UCSD-AML1 (cell line): ENCODE results near the gene OR56A1.
"Not testable (repeated sequence)": the region's sequence is repeated elsewhere in the genome, so short reads cannot be mapped to it uniquely, and the experiment has no call there.

ENCODE experiments used
- DNase-seq: peaks from one replicate; lab custom pipeline; 2025; ENCODE audit not compliant: unreplicated experiment; lab: John Stamatoyannopoulos, UW

Gene OR56A1

GRCh38 chr11:6030708-6031405 lies at the start of gene OR56A1:
OR56A1 (minus strand) TSS chr11:6030758; CDS start chr11:6027692, 3,066 bp downstream.
- DNase-seq, result no peak

- no peak for DNase-seq
Observed at GRCh38 chr11:6079463-6079862, 48.9 kb upstream of the OR56A1 start.

- DNase-seq, result no peak
Observed at GRCh38 chr11:6077723-6078122, 47.2 kb upstream of the OR56A1 start.

- not testable (repeated sequence) for DNase-seq
Observed at GRCh38 chr11:6076443-6076842, 45.9 kb upstream of the OR56A1 start.

- no peak for DNase-seq
Observed at GRCh38 chr11:6067502-6067901, 36.9 kb upstream of the OR56A1 start.

GRCh38 chr11:6062691-6063358 lies 32.3 kb upstream of the OR56A1 start:
- DNase-seq, result no peak

GRCh38 chr11:6061475-6061874 lies 30.9 kb upstream of the OR56A1 start:
- no peak for DNase-seq

- DNase-seq, result no peak
Observed at GRCh38 chr11:6057452-6057851, 26.9 kb upstream of the OR56A1 start.

GRCh38 chr11:6055569-6055968 lies 25.0 kb upstream of the OR56A1 start:
- no peak for DNase-seq

GRCh38 chr11:6052374-6052773 lies 21.8 kb upstream of the OR56A1 start:
- no peak for DNase-seq

GRCh38 chr11:6040874-6041273 lies 10.3 kb upstream of the OR56A1 start:
- DNase-seq, result no peak

- no peak for DNase-seq
Observed at GRCh38 chr11:6027501-6027900, 3.1 kb downstream of the OR56A1 start.

- no peak for DNase-seq
Observed at GRCh38 chr11:6025056-6025455, 5.5 kb downstream of the OR56A1 start.

GRCh38 chr11:6022956-6023355 lies 7.6 kb downstream of the OR56A1 start:
- no peak for DNase-seq

- no peak for DNase-seq
Observed at GRCh38 chr11:6013042-6013441, 17.5 kb downstream of the OR56A1 start.

GRCh38 chr11:6012035-6012668 lies 18.4 kb downstream of the OR56A1 start:
- DNase-seq, result no peak

GRCh38 chr11:6006846-6007245 lies 23.7 kb downstream of the OR56A1 start, which contains the start of gene OR56A4:
OR56A4 (minus strand) TSS chr11:6006946; CDS start chr11:6002992, 3,954 bp downstream.
- DNase-seq, result no peak

- no peak for DNase-seq
Observed at GRCh38 chr11:6006395-6006794, 24.2 kb downstream of the OR56A1 start.

GRCh38 chr11:6002202-6002699 lies 28.3 kb downstream of the OR56A1 start:
- DNase-seq, result no peak

GRCh38 chr11:5994791-5995190 lies 35.8 kb downstream of the OR56A1 start:
- DNase-seq, result no peak

- DNase-seq, result no peak
Observed at GRCh38 chr11:5992604-5993251, 37.8 kb downstream of the OR56A1 start.
